HG02610 (cell line): Measurements from ENCODE around the gene ZBTB20.

ENCODE experiments used
- ATAC-seq: cut with Tn5 transposase; IDR thresholded peaks from one replicate; pipeline ENCODE4 v1.9.1; 2021; ENCODE audit warnings: mild to moderate bottlenecking, moderate library complexity; ENCODE audit not compliant: unreplicated experiment

Gene ZBTB20

GRCh38 chr3:114796796-114797195 lies 350.3 kb downstream of the ZBTB20 start:
- no peak for ATAC-seq

- no peak for ATAC-seq
Observed at GRCh38 chr3:114794894-114795630, 352.0 kb downstream of the ZBTB20 start.

DNA sequence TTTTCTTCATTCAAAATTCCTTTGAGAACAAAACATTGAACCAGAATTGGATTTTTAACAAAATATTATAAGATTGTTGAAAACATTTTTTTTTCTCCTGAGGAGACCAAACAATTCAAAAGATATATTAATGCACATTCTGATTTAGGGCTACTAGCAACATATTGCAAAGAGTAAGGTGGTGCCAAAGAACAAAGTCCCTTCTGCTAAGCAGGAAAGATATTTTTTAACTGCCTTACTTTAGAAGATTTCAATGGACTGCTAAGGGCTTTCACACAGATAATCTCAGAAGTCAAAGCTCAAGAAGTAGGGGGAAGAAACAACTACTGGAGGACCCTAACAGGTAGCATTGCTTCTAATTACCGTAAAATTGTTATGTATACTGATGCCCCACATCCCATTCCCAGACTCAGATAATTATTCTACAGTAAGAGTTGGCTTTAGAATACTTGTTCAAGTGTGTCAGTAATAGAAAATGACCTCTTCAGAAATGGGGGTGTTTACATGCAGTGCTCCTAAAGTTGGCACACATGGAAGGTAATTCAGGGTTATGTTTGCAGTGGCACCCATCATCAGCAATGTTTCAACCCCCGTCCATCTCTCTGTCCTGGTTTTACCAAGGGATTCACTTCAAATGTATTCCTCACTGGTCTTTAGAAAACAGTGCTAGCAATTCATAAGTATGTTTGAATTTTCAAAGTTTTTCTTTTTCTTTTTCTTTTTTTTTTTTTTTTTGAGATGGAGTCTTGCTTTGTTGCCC lies 354.7 kb downstream of the ZBTB20 start:
- ATAC-seq = no peak

GRCh38 chr3:114790752-114791151 lies 356.3 kb downstream of the ZBTB20 start:
- ATAC-seq = no peak

- ATAC-seq = no peak
Observed at GRCh38 chr3:114789803-114790202, 357.3 kb downstream of the ZBTB20 start.

DNA sequence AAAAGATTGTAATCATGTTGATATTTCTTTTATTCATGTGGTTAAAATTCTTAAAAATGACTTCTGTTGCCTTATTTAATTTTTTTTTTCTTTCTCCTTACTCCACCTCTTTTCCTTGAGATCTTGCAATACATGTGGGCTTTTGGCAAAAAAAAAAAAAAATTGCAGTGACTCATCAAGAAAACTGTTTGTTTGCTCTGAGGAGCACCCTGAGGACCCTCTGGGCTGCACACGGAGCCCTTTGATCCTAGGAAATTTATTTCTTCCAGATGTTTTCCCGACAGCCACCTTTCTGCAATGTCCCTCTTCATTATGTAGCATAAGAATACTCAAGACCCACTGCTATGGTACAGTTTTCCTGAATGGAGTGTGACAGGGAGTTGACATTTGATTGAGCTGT lies 371.7 kb downstream of the ZBTB20 start:
- ATAC-seq = no peak

DNA sequence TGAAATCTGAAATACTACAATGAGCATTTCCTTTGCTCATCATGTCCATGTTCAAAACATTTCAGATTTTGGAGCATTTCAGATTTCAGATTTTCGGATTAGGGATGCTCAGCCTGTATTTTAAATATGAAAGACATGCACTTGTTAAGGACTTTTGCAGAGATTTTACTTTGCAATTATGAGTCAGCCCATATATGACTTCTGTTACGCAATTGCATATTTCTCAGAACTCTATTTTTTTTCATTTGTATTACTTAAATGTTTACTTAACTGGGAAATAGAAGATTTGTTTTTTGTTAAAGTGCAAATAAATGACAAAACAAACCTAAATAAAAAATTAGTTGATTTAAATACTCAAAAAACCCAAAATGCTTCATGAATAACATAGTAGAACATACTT lies 376.2 kb downstream of the ZBTB20 start:
- ATAC-seq = no peak

DNA sequence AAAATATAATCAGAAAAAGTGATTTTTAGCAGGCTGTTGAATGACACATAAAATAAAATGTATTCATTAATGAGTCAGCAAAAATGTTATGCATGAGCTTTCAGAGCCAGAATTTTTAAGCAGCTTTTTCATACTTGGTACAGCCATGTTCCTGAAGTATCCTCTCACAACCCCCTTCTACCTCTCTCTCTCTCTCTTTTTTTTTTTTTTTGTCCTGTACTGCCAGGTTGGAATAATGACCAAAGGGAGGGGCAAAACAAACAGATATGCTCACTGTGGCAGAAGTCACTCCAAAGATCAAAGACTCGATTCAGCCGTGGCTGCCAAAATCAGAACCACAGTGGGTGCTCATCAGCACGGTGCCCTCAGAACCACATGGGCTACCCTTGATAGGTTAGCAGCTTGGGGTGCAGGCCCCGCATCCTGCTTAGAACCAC lies 383.0 kb downstream of the ZBTB20 start:
- ATAC-seq = no peak

DNA sequence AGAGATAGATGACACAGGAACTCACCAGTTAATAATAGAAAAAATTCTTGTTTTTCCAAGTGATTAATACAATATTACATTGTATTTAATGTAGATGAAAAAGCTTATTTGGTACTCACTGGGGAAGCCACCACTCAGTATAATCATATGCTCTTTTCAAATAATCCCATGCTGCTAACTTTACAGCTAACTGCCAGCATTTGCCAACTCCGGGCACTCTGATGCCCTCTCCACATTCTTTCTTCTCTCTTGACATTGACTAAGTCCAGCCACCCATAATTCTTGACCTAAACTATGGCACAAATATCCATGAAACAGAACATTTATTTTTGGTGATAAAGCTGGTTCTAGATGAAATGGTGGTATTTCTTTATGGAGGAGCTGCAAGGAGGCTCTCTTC lies 384.9 kb downstream of the ZBTB20 start:
- no peak for ATAC-seq

- ATAC-seq = peak; percentile 47
Observed at GRCh38 chr3:114760679-114761078, 386.4 kb downstream of the ZBTB20 start.

- no peak for ATAC-seq
Observed at GRCh38 chr3:114758831-114759699, 388.0 kb downstream of the ZBTB20 start.

- peak; percentile 81 for ATAC-seq
Observed at GRCh38 chr3:114756506-114757279, 390.4 kb downstream of the ZBTB20 start.

- peak; percentile 62 for ATAC-seq
Observed at GRCh38 chr3:114746502-114746901, 400.6 kb downstream of the ZBTB20 start.

- no peak for ATAC-seq
Observed at GRCh38 chr3:114745322-114746240, 401.5 kb downstream of the ZBTB20 start.

DNA sequence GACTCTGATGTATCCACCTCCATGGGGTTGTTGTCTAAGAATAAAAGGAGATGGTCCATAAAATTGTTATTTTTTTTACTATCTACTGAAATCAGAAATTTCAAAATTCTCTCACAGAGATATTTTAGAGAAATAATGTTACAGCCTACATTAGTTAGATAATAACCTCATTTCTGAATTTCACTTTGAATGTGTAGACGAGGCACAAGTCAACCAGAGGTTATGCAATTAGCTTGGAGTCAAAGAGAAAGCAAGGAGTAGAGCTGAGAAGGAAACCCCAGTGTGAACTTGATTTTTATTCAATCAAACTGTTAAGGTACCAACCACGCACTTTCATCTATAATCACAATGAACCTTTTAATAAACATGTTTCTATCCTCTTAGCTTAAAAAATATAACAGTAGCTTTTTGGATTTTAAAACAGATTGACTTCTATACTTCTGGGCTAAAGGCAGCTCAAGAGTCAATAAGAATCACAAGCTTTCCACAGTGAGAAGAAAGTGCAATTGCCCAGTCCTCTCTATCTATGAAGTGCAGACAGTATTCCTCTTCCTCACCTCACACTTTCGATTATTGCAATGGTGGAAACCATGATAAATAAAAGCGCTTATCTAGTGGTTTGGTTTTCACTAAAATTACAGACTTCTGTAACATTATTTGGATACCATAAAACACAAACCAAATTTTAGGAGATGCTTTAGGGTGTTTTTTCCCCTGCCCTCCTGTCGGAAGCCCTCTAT lies 403.2 kb downstream of the ZBTB20 start:
- peak; percentile 59 for ATAC-seq

DNA sequence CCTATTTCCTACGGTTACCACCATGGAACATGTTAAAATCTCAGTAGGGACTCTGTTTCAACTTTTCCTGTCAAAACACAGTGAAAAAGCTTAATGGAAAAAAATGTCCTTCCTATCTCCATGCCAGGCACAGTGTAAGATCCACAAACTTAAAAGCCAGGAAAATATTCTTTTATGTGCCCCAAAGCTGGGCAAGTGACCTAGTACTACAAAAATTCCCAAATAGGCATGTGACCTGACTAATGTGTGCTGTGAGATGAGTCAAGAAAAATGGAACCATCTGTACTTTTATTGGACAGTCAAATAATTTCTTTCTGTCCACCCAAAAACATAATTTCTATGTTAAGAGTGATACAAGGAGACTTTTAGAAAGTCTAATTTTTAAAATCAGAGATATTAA lies 406.0 kb downstream of the ZBTB20 start:
- ATAC-seq = no peak

DNA sequence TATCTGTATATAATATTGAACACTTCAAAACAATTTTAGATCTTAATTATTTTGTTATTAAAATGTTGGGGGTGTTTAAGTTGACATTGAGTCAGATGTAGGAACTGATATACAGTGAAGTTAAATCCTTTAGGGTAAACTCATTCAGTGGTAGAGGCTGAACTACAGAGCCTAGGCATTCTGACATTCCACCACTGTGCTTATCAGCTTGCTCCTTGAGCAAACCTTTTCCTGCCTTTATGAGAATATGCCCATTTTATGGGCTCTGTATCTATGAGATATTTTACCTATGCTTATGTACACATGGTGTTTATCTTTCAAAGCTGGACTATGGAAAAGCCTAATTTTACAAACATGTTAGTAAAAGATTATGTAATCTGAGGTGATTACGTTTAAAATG lies 407.5 kb downstream of the ZBTB20 start:
- ATAC-seq = no peak

GRCh38 chr3:114732353-114732752 lies 414.7 kb downstream of the ZBTB20 start:
- ATAC-seq = no peak

DNA sequence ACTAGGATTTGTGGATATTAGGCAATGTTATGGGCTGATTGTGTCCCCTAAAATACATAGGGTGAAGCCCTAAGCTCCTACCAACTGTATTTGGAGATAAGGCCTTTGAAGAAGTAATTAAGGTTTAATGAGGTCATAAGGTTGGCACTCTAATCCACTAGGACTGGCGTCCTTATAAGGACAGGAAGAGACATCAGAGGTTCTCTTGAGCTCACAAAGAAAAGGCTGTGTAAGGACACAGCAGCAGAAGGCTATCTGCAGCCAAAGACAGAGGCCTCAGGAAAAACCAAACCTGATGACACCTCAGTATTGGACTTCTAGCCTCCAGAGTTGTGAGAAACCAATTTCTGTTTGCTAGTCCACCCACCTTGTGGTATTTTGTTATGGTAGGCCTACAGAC lies 416.7 kb downstream of the ZBTB20 start:
- ATAC-seq = no peak
